GM19397 (cell line): ENCODE data around the gene KRTAP4-8.
"Not testable (repeated sequence)": the region's sequence is repeated elsewhere in the genome, so short reads cannot be mapped to it uniquely, and the experiment has no call there.

ENCODE experiments used
- ATAC-seq: cut with Tn5 transposase; IDR thresholded peaks from one replicate; pipeline ENCODE4 v1.9.1; 2021; ENCODE audit warnings: mild to moderate bottlenecking, moderate library complexity; ENCODE audit not compliant: unreplicated experiment

The KRTAP4-8 gene

GRCh38 chr17:41065829-41066624, 31.9 kb downstream of the KRTAP4-8 start, which contains the start of gene KRTAP2-4:
Gene KRTAP2-4 (minus strand): TSS chr17:41065879. CDS start chr17:41065845, 34 bp downstream.
- no peak for ATAC-seq

GRCh38 chr17:41065016-41065689, 32.8 kb downstream of the KRTAP4-8 start:
- ATAC-seq: not testable (repeated sequence)

GRCh38 chr17:41064301-41064700, 33.6 kb downstream of the KRTAP4-8 start:
- no peak for ATAC-seq

- no peak for ATAC-seq
Measured at GRCh38 chr17:41063449-41063848, 34.5 kb downstream of the KRTAP4-8 start.

- ATAC-seq: no peak
Measured at GRCh38 chr17:41061964-41062363, 36.0 kb downstream of the KRTAP4-8 start.

- ATAC-seq: no peak
Measured at GRCh38 chr17:41060052-41060604, 37.8 kb downstream of the KRTAP4-8 start, which contains the start of gene KRTAP2-3. Gene KRTAP2-3 (minus strand): TSS chr17:41060114. CDS start chr17:41060050, 64 bp downstream.

- ATAC-seq: not testable (repeated sequence)
Measured at GRCh38 chr17:41059276-41060051, 38.5 kb downstream of the KRTAP4-8 start.

- ATAC-seq: no peak
Measured at GRCh38 chr17:41058741-41059140, 39.2 kb downstream of the KRTAP4-8 start.

GRCh38 chr17:41057547-41057946, 40.4 kb downstream of the KRTAP4-8 start:
- no peak for ATAC-seq

GRCh38 chr17:41055130-41055529, 42.8 kb downstream of the KRTAP4-8 start, which contains the start of gene KRTAP2-2:
Gene KRTAP2-2 (minus strand): TSS chr17:41055230. CDS start chr17:41055211, 19 bp downstream.
- ATAC-seq: not testable (repeated sequence)

GRCh38 chr17:41054556-41054955, 43.4 kb downstream of the KRTAP4-8 start:
- ATAC-seq: not testable (repeated sequence)

GRCh38 chr17:41054025-41054424, 43.9 kb downstream of the KRTAP4-8 start:
- no peak for ATAC-seq

- ATAC-seq: no peak
Measured at GRCh38 chr17:41052566-41052965, 45.4 kb downstream of the KRTAP4-8 start.

GRCh38 chr17:41049110-41049509, 48.8 kb downstream of the KRTAP4-8 start:
- no peak for ATAC-seq

- no peak for ATAC-seq
Measured at GRCh38 chr17:41048441-41048840, 49.5 kb downstream of the KRTAP4-8 start.
